Ureter (tissue), 1 donor: ENCODE data around the gene HS3ST3B1. TPM values are rescaled to one million over a fixed set of nuclear protein-coding genes. Genes with fewer than 3 reads are reported as not detected.

ENCODE experiments used
- DNase-seq: peaks from one replicate; pipeline ENCODE4 v3.0.0-alpha.2; 2020; ENCODE audit warnings: low spot score
- total RNA-seq: library from RNA; stranded (reverse); gene quantifications from one replicate; pipeline ENCODE4 v1.2.4, GENCODE V29; 2023
- donor health status: DM: yes; HTN: yes; CAD: no.

The HS3ST3B1 gene
- total RNA-seq, 1 donor from 2014 or later = 1.8 TPM

DNA sequence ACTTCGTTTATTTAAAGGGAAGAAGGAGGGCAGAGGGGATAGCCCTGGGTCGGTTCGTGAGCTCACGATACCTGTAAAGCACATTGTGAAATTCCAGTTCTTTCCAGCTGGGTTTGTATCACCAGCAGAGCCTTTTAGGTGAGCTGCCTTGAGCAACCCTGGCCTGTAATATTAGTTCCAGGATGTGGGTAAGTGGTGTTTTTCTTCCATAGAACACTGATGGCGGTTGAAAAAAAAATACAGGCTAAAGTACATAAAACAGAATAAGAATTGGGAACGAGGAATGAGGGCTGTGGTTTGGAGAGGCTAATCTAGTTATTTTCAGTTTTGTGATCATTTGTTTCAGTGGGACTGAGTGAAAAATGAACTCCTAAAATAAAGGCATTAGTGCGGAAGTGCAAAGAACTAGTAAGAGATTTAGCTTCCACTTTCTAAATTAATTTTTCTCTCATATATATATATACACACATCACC is 20.6 kb downstream of the HS3ST3B1 start:
- no peak for DNase-seq

DNA sequence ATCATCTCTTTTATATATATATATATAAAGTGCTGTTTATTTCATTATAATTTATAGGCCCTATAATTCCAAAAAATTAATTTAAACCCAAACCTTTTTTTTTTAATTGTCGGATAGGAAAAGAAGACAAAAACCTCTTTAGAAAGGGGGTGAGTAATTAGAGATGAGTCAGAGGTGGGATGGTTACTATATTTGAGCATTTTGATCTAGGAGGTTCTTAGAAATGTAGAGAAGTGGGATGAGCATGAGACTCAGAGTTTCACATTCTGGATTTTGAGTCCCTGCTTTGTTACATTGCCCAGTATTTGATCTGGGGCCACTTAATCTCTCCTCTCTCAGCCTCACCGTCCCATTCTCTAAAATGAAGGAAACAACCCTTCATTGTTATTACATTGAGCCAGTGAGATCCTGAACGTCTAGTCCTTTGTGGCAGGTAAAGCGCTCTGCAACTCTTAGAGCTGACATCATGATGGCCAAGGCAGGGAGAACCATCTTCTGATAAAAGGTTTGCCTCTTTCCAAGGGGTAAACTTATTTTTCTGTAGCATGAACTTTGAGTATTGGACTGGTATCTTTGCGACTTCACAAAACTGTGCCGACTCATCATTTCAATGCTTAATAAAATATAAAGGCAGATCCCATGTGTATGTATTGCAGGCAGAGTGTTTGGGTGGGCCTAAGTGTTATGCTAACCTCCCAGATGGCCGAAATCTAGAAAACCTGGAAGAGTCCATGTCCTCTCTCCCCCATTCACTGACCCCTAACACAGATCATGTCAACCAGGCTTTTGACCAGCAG is 21.3 kb downstream of the HS3ST3B1 start:
- DNase-seq = no peak

DNA sequence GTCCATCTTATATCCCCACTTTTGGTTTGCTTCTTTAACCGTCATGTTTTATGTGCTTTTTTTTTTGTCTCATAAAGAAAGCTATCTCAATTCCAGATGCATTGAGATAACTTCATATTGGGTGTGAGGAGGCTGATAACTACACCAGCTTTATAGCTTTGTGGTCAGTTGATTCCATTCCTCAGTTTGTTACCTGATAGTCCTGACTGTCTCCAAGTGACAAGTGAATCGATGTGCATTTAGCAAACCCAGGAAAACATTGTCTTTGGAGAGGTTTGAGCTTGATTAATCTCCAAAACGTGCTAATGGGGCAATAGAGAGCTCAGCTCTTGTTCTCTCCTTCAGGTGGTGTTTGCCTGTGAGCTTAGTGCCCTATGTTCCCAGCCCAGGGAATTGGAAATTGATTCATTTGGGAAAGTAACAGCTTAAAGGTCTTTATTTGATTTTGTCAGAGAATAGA is 22.7 kb downstream of the HS3ST3B1 start:
- no peak for DNase-seq

DNA sequence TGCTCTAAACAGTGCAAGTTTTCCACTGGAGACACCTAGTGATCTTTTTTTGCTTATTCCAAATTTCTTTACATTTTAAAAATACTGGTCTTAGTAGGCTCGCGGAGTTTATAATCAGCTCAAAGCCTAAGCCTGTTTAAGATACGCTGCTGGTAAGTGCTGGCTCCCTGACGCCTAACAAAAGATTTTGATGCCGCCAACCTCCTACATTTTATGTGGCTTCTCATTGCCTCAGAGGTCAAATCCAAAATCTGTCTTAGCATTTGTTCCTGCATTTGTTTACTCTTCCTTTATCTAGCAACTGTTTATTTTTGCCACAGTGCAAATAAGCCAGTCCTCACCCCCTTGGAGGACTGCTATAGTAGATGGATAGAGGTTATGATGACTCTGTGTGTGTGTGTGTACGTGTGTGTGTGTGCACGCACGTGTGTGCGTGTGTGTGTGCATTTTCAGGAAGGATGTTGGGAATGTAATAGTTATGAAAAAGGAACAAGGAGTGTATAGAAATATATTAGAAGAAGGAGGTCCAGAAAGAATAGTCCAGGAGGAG is 24.8 kb downstream of the HS3ST3B1 start:
- DNase-seq = no peak

DNA sequence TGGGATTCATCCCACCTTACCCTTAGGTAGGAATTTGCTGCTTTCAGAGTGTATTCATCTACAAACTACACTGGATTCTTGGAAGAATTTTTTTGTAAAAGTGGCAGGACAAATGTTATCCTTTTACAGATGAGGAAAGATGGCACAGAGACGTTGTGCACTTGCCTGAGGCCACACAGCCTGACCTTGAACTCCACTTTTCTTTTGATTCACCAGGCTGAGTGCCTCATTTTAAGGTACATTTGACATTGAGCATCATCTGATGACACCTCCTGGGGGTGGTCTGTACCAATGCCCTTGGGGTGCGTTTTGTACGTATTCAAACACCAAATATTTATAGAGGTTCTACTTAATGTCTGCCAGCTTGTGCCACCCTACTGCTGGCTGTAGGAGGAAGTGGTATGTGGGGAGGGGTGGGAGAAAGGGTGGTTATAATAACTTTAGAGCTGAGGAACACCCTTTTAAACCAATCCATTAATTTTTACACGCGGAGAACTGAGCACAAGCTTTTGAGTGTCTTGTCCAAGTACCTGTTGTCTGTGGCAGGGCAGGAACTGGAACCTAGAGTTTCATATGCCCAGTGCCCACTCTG is 29.1 kb downstream of the HS3ST3B1 start:
- DNase-seq = no peak

DNA sequence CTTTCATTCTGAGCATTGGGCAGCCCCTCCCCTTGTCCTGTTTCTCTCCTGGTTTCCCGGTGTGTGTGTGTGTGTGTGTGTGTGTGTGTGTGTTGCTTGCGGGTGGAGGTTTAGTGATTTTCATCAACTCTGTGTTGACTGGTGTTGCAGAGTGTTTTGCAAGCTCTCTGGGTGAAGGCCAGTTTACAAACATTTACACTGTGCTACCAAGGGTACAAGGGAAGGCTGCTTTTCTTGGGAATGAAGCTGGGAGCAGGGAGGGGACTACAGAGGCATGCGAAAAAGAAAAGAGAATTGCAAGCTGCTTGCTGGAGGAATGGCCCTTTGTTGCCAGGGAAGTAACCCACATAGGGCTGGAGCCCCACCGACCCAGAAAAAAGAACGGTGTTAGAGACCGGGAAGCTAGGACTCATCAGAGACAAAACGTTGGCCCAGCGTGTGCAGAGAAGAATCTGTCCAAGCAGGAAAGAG is 29.6 kb downstream of the HS3ST3B1 start:
- DNase-seq = no peak

DNA sequence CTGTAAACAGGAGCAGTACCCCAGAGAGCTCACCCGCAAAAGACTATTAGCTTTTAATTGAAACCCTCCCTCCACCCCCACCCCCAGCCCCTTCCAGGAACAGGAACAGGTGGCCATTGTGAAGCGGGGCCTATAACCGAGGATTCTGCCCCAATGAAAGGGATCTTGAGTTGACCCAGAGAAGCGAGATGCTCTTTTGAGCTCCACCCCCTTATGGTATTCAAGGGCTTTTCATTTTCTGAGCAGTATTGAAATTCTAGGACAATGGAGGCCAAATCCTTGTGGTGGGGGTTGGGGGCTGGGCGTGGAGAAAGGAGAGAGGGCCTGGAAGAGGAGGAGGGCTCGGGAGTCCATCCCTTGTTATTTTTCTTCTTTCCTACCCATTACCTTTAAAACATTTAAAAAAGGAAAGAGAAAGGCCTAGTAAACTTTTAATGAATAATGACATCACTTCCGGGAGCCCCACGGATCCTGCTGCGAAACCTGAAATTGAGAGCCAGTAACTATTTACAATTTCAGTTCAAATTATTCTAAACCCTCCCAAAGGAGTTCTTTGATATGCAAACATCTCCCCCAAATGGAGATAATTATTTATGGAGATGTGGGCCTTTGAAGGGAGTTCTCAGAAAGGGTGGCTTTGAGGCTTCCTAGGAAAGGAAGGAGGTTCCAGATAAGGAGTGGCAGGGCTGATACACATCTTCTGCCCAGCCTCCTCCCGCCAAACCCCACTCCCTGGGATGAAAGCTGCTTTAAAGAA is 30.5 kb downstream of the HS3ST3B1 start:
- no peak for DNase-seq

DNA sequence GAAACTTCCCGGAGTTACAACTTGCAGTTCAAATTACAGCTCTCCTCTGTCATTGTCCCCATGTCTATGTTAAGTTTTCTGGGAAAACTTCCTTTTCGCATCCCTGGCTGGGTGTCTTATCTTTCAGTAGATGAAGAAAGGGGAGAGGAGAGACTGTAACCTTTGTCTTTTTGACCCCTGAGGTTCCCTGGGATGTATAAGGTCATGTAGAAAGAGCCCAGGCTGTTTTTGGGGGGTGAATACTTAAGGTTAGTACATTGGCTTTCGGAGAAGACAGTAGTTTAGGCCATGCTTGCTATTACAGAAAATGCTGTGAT is 31.1 kb downstream of the HS3ST3B1 start:
- DNase-seq = no peak

DNA sequence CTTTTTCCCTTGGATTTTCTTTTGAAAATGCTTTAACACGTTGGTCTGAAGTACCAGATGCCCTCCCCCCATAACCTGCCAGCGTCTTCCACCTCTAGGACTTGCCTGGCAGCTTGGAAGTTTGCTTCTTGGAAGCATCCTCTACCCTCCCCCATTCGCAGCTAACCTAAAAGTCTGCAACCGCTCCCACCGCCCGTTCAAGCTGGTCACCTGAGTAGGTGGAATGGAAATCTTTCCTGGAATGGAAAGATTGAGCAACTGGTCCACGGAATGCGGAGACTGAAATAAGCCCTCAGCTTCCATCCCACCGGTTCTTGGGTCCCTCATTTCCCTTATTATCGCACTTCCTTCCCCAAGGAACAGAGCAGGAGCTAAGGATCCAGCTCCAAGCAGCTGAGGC is 31.4 kb downstream of the HS3ST3B1 start:
- no peak for DNase-seq

DNA sequence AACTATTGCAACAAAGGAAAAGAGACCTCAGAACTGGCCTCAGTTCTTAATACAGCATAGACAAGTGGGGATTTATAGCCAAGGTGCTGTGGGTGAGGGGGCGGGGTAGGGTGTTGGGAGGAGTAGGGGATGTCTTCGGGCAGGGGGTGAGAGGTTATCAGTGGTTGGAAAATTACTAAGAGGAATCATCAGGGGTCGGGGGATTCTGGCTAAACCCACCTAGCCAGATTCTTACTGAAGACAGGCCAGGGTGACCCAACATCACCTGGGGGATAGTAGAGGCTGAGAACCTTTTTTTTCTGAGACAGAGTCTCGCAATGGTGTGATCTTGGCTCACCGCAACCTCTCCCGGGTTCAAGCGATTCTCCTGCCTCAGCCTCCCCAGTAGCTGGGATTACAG is 32.6 kb downstream of the HS3ST3B1 start:
- no peak for DNase-seq

DNA sequence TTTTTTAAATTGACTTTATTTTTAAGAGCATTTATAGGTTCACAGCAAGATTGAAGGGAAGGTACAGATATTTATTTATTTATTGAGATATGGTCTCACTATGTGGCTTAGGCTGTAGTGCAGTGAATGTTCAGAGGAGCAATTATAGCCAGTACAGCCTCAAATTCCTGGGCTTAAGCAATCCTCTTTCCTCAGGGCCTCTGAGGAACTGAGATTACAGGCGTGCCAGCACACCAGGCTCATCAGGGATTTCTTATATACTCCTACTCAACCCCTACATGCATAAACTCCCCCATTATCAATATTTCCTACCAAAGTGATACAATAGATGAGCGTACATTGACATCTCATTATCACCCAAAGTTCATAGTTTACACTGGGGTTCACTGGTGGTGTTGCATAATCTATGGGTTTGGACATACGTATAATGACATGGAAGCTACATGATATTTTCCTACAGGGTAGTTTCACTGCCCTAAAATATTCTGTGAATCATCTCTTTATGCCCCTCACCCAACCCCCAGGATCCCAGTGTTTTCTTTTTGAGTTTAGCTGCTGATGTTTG is 33.5 kb downstream of the HS3ST3B1 start:
- DNase-seq = no peak

DNA sequence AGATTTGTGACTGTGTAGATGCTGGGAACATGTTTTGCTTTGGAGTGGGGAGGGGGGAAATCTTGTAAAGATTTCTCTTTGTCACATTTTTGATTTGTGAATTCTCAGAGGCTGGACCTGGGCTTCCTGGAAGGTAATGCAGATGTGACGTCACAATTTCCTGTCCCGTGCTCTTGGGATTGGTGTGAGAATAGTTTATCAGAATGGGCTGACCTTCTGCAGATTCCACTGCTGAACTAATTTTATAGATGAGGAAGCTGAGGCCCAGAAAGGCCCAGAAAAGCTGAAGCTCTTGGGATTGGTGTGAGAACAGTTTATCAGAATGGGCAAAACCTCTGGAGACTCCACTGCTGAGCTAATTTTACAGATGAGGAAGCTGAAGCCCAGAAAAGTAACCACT is 34.0 kb downstream of the HS3ST3B1 start:
- no peak for DNase-seq

DNA sequence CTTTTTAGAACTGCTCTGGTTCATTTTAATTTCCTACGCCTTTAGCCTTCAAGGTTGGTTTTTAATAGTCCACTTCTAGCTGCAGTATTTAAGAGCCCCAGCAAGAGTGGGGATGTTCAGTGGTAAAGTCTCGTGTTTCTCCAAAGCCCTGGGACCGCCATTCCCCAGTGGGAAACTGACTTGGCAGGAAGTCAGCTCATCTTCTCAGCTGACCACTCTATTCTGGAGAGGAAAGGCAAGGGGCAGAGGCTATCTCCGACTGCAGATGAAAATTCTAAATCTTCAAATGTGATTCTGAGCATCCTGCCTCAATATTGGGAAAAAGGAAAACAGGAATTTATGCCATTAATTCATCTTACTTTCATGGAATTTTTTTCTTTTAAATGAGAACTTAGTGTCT is 35.5 kb downstream of the HS3ST3B1 start:
- DNase-seq = no peak

DNA sequence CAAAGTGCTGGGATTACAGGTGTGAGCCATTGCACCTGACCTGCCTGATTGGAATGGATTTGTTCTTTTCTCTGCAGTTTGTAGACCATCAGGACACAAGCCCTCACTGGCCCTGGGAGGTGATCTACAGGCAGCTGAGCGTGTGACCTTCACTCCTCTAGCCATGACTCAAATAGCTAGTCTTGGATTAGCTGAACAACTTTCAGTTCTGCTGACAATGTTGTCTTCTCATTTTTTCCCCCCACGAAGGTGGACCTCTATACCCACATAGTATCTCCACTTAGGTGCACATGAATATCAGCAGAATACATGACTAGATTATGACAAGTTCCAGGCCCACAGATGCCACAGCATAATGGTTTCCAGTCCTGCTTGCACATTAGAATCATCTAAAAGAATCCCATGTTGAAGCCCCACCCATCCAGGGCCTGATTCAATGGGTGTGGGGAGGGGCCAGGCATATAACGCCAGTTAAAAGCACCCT is 36.8 kb downstream of the HS3ST3B1 start:
- DNase-seq = no peak

DNA sequence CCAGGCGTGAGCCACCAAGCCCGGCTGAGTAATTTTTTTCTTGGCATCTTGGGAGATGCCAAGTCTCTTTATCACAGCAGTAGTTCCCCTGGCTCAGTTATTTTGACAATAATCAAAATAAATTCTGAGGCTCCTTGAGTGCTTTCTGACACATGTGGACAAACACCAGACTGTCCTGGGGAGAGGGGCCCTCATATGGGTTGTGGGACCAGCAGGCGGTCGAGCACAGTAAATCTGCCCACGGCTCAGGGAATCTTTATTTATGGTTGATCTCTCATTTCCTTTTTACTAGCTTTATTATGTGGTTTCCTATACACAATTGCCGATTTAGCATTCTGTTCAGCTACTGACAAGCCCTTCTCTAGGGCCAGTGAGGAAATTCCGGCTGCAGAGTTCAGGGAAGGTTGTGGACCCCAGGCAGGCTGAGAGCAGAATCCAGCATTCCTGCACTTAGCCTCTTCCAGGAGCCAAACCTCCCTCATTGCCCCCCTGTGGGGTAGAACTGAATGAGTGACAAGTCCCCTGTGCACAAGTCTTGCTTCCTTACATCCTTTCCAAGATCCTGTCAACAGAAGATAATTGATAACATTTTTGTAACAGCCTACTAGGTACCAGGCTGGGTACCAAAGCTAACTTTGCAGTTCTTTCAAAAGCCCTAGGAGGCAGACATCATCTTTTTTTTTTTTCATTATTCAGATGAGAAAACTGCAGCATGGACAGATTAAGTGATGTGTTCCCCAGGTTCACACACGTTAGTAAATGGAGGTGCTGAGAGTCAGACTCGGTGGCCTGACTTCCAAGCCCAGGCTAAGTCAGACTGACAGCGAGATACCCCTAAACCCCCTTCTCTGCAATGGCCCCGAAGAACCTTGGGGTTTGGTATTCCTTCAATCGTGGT is 40.2 kb downstream of the HS3ST3B1 start:
- DNase-seq = no peak

DNA sequence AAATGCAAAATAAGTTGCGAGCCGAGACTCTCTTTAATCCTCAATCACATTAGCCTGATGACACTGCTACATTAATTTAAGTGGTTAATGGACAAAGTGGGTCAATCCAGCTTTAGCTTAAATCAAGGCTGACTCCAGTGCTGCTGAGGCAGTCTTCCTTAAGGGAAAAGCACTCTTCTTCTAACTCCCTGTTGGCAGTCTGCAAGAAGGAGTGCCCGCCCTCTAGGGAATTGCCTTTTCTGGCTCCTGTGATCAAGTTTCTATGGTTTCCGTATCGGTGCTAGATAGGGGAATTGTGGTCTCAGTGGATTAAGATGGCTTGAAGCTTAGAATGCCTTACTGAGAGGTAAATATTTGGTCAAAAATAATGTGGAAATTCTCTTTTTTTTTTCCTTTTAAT is 41.0 kb downstream of the HS3ST3B1 start:
- DNase-seq = no peak

DNA sequence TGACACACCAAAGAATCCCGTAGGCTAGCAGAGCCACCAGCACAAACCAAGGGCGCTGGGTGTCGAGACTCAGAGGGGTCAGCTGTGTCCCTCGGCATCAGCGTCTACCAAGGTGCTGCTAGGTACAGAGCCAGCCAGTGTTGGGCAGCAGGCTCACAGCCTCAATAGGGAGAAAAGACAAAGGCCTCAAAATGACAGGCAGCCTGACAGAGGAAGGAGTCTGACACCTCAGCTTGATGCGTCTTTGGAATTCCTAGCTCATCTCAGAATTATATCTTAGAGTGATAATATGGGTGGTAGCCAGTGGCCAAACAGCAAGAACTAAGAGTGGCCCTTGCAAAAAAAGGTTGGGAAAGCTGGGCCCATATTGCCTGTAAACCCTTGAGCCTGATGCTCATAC is 45.9 kb downstream of the HS3ST3B1 start:
- no peak for DNase-seq

DNA sequence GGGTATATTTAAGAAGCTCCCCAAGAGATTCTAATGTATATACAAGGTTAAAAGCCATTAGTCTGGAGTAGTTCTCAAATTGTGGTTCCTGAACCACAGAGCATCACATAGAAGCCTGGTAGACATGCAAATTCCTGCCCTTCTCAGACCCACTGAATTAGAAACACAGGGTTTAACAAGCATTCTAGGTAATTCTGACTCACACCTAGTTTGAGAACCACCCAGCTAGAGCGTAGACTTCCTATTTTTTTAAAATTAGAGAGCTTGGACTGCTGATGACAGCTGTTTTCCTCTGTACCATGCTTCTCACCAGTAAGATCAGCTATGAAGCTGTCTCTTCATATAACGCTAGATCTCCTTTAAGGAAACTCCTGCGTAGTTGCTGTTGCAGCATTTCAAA is 50.6 kb downstream of the HS3ST3B1 start:
- DNase-seq = no peak

DNA sequence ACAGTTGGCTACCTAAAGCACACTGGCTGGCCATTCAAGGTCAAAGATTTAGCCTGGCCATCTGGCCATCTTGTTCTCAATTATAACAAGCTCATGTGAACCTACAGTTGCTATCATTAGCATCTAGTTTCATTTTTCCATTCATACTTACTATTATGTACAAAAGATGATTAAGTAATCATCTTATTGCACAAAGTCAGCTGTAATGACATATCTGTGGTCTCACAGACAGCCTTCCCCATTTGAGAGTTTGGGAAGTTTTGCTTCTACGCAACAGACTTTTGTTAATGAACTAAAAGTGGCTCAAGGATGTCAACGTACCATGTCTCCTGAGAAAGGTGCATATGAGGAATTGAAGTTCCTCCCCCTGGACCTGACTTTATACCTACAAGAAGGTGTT is 51.3 kb downstream of the HS3ST3B1 start:
- DNase-seq = no peak

DNA sequence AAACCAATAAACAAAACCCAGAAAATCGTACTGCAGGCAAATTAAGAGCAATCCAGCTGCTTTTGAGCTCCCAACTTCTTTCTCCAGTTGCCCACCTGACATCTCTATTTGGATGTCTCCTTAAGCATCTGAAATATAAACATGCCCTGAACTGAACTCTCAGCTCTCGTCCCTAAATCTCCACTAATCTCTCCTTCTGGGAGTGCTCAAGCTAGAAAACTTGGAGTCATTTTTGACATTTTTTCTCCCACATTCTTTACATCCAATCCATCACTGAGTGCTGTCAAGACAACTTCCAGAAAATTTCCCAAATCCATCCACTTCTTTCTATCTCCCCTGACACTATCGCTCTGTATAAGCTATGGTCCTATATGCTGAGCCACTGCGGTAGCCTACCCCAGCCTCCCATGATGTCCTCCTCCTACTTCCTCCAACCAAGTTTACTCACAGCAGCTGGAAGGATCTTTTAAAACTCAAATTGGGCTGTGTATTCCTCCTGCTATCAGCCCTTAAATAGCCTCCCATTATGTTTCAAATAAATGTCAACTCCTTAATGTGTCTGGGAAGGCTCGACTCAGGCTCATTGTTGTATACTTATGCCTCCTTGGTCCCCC is 53.1 kb downstream of the HS3ST3B1 start:
- no peak for DNase-seq
